ENCODE results near the gene MRPL36.
"Not testable (repeated sequence)": the region's sequence is repeated elsewhere in the genome, so short reads cannot be mapped to it uniquely, and the experiment has no call there.

Gene MRPL36

DNA sequence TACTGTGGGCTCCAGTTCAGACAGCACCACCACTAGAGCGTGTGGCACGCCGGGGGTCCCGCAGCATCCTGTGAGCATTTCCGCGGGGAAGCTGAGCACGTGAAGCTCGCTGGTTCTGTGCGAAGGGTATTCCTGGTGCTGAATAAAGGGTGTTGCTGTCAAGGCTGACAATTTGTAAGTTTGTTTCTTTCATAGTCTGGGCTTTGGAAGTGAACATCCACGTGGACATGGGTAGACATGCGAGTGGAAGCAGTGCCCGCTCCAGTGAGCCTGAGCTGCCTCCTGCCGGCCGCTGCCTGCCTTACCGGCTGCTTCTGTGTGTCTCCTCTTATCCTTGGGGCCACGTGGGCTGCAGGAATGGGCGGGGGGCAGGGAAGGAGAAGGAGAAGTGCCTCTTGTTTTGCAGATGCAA lies 16.2 kb upstream of the MRPL36 start:
- in situ Hi-C loops (cut with MboI; ENCODE audit: low sequenced_read_pairs), result no loop called here

DNA sequence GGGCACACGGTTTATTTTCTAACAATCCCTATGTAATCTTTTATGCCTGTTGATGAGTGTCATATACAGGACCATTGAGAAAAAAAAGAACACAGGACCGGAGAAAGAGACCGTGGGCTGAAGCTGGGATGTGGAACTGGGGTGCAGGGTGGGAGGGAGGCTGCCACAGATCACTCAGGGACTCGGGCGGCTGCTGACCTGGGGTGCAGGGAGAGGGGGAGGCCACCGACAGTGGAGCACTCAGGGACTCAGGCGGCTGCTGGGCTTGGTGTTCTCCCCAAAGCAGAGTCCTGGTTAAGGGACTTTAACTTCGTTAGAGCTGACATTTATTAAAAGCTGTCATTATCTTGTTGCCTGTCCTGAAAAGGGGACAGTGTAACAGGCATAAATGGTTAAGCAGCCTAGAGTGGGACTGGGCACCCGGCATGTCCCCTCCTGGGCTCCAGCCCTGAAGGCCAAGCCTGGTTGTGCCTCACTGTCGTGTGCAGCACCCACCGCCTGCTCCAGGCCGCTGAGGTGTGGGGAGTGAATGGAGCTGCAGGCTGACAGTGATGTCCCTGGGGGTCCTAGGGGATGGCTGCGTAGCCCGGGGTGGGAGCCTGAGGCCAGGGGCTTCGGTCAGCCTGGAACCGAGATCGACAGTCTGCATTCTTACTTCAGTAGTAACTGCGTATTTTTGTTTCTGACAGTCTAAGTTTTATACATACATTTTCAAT lies 15.6 kb upstream of the MRPL36 start:
- in situ Hi-C loops (cut with MboI; ENCODE audit: low sequenced_read_pairs), result no loop called here

GRCh38 chr5:1814183-1815020 lies 14.8 kb upstream of the MRPL36 start:
- in situ Hi-C loops (cut with MboI; ENCODE audit: low sequenced_read_pairs), result no loop called here

- in situ Hi-C loops (cut with MboI; ENCODE audit: low sequenced_read_pairs), result no loop called here
Observed at GRCh38 chr5:1810581-1811101, 11.0 kb upstream of the MRPL36 start.

DNA sequence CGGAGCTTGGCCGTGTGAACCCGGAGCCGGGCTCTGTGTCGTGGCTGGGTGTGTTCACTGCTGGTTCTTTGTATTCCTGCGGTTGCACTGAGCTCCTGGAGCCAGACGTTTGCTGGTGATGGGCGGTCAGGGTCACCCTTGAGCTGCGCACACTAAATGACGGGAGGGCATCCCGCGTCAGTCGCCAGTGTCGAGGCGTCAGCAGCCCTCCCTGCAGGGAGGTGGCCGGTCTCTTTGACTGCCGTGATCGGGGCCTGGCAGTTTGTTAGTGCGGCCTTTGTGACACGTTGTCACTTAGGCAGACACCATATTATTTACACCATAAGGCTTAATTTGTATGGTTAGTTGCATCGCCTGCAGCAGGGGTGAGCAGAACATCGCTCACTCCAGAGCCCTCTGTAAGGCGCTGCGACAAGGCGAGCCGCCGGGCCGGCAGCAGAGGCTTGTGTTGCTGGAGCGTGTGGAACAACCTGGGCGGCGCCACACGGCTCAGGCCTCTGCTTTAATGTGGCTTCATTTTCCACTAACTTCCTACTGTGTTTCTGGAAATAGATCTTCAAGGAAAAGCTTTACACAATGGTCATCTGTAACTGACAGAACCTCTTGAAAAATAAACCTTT lies 9.9 kb upstream of the MRPL36 start:
- in situ Hi-C loops (cut with MboI; ENCODE audit: low sequenced_read_pairs), result no loop called here

GRCh38 chr5:1808439-1808838 lies 8.8 kb upstream of the MRPL36 start:
- in situ Hi-C loops (cut with MboI; ENCODE audit: low sequenced_read_pairs), result no loop called here

DNA sequence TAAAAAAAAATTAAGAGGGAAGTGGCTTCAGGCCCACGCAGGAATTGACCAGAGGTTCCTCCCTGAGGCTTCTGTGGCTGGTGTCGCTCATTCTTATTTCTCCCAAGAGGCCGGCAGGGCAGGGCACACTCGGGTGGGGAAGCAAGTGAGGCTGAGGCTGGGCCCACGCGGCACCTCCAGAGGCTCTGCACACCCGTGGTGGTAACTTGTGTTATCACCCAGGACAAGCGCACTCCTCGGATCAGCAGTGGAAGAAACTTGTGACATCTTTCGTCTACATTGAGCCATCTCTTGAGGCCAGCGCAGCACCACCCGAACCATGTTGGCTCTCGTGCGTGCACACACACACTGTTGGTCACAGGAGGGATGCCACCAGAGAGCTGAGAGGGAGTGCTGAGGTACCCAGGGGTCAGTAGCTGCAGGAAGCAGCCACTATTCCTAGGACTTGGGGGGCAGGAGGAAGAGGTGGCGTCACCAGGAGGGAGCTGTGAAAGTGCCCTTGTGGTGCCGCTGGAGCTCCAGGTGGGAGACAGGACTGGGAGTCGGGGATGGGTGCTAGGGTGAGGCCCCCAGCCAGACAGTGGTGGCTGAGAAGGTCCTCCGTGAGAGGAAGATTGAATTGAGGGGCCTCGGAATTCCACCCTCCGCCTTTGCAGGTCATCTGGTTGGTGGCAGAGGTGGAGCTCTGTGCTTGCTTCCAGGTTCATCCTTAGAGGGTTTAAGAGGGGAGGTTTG lies 8.0 kb upstream of the MRPL36 start:
- in situ Hi-C loops (cut with MboI; ENCODE audit: low sequenced_read_pairs), result no loop called here

DNA sequence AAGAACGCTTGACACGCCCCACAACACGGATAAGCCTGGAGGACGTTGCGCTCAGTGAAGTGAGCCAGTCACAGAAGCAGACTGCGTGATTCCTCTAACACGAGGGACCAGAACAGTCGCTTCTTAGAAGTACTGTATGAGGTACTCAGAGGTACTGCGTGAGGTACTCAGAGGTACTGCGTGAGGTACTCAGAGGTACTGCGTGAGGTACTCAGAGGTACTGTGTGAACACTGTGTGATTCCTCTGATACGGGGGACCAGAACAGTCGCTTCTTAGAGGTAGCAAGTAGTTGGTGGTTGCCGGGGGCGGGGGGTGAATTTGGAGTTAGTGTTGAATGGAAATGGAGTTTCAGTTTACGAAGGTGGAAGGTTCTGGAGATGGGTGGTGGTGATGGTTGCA lies 7.3 kb upstream of the MRPL36 start:
- in situ Hi-C loops (cut with MboI; ENCODE audit: low sequenced_read_pairs), result no loop called here

DNA sequence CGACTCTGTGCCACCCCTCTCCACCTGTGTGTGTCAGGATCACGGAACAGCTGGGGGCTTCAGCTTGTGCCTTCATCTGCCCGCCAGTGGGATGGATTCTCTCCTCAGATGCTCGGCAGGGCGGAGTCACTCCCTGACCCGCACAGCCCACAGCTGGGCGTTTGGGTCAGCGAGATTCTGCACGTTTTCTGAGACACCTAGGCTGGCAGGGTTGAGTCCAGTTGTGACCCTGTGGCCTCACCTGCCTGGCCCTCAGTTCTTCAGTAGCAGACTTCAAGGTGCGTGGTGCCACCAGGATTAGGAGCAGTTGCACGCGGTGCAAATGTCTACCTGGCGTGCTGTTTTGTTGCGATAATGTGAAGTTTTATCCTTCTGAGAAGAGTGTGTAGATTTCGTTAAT lies 6.6 kb upstream of the MRPL36 start:
- in situ Hi-C loops (cut with MboI; ENCODE audit: low sequenced_read_pairs), result no loop called here

DNA sequence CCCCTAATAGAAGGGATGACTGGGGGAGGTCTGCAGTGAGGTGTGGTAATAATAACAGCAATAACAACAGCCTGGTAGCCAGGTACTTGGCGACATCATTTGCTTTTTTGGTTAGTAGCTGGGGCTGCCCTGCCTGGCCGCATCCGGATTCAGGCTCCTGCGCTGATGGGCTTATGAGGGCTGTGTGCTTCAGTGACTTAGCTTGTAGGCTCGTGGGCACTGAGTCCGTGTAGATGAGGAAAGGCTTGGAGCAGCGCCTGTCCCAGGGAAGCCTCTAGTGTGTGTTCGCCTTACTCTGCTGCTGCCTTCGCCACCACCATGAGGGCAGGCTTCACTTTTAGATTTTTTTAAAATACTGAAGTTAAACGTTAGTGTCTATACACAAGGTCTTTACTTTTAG lies 6.1 kb upstream of the MRPL36 start:
- in situ Hi-C loops (cut with MboI; ENCODE audit: low sequenced_read_pairs), result no loop called here

GRCh38 chr5:1805326-1805725 lies 5.7 kb upstream of the MRPL36 start:
- in situ Hi-C loops (cut with MboI; ENCODE audit: low sequenced_read_pairs), result no loop called here

DNA sequence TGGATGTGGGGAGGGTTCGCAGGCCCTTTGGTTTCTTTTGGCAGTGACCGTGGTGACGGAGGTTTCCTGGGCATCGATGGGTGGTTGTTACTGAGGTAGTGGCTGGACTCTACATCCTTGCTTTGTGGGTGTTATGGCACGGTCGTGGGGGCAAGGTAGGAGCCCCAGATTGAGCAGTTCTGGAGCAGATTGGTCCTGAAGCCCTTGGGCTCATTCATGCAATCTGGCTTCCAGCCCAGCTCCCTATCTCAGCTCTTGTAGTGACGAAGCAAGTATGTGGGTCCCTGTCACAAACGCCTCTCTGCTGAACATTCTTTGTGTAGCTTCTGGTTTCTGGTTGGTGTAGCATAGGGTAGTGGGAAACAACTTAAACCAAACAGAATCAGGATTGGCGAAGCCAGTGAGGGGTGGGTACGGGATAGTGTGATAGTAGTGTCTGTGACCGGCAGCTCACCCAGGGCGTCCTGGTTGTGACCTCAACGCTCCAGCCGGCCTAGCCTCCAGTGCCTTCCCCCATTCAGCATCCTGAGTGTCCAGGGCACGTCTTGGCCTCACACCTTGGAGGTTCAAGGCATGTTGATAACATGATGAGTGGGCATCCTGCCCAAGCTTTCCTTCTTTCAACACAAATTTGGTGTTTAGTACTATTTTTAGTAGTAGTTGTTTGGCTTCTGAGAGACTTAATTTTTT lies 4.5 kb upstream of the MRPL36 start:
- in situ Hi-C loops (cut with MboI; ENCODE audit: low sequenced_read_pairs), result no loop called here

GRCh38 chr5:1803192-1803591 lies 3.6 kb upstream of the MRPL36 start:
- in situ Hi-C loops (cut with MboI; ENCODE audit: low sequenced_read_pairs), result no loop called here

GRCh38 chr5:1801967-1802295 lies 2.3 kb upstream of the MRPL36 start:
- in situ Hi-C loops (cut with MboI; ENCODE audit: low sequenced_read_pairs), result no loop called here

DNA sequence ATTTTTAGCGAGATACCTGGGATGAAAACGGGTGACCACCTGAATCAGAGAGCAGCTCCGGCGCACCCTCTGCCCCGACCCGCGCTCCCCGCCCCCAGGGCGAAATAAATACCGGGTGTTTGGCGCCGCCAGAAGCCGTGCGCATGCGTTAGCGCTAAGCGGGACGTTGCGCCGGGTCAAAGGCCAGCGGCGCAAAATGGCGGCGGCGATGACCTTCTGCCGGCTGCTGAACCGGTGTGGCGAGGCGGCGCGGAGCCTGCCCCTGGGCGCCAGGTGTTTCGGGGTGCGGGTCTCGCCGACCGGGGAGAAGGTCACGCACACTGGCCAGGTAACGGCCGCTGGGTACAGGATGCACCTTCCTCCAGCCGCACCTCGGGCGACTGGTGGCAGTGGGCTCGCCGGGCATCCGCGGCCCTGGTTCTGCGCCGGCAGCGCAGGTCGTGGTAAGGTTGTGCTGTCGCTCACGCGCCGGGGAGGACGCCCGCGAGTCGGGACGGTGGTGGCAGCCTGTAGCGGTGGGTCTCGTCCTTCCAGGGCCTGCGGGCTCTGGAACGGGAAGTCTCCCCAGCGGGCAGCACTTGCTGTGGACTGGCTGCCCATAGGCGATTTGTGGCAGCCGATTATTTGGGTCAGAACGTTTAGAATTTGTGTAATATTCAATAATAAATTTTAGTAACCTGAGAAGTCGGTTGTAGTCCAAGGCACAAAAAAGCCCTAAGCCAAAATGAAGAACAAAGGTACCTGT lies 1.8 kb upstream of the MRPL36 start, which contains the start of gene NDUFS6:
Gene NDUFS6, plus strand, starts transcription at position 186 of the 745 bp plus-strand sequence. Its CDS starts 11 bp downstream, at position 197.
- in situ Hi-C loops (cut with MboI; ENCODE audit: low sequenced_read_pairs), result no loop called here

GRCh38 chr5:1800472-1801221 lies 1.0 kb upstream of the MRPL36 start:
- in situ Hi-C loops (cut with MboI; ENCODE audit: low sequenced_read_pairs), result no loop called here

- in situ Hi-C loops (cut with MboI; ENCODE audit: low sequenced_read_pairs), result no loop called here
Observed at GRCh38 chr5:1799110-1799601, 481 bp downstream of the MRPL36 start.

- in situ Hi-C loops (cut with MboI; ENCODE audit: low sequenced_read_pairs), result not testable (repeated sequence)
Observed at GRCh38 chr5:1798589-1798988, 1.0 kb downstream of the MRPL36 start.

- in situ Hi-C loops (cut with MboI; ENCODE audit: low sequenced_read_pairs), result no loop called here
Observed at GRCh38 chr5:1797855-1798254, 1.8 kb downstream of the MRPL36 start.
